PC-9 (cell line): ENCODE data around the gene HSPA12B. TPM values are rescaled to one million over a fixed set of nuclear protein-coding genes. Genes with fewer than 3 reads are reported as not detected.

Experiments
- BruUV-seq: library from RNA; stranded (reverse); fragments of 400-500 nt; replicated peaks from 2 replicates; lab custom pipeline; 2021; lab: Mats Ljungman, UMichigan
- CTCF ChIA-PET: fragments of 300-600 bp; sonication (Branson Sonifier 250); formaldehyde crosslinking; loops from one replicate; lab custom pipeline; 2022; ENCODE audit warnings: antibody characterized with exemption; lab: Charles Lee
- POLR2A ChIA-PET: fragments of 300-600 bp; sonication (Branson Sonifier 250); formaldehyde crosslinking; loops from one replicate; lab custom pipeline; 2022; ENCODE audit warnings: antibody characterized with exemption; ENCODE audit not compliant: unreplicated experiment; lab: Charles Lee
- DNase-seq, 2 experiments: peaks; one replicate each; pipeline versions ENCODE4 v3.0.0 to v3.0.0-alpha.2; 2015 to 2022; ENCODE audit warnings: mixed read lengths in 1 of 2
- H2AFZ ChIP-seq: fragments of 200-600 bp; sonication (generic); 2 replicates; pipeline ENCODE4 v1.8.1; 2017; ENCODE audit warnings: antibody characterized with exemption
- H3F3A ChIP-seq: fragments of 200-600 bp; sonication (generic); 2 replicates; pipeline ENCODE4 v1.8.1; 2017; ENCODE audit warnings: antibody characterized with exemption, mild to moderate bottlenecking, low read depth; ENCODE audit not compliant: insufficient read depth
- H3K27ac ChIP-seq: fragments of 200-600 bp; sonication (generic); 2 replicates; pipeline ENCODE4 v1.6.1; 2016; ENCODE audit warnings: mixed run types
- H3K27me3 ChIP-seq: fragments of 200-600 bp; sonication (generic); 2 replicates; pipeline ENCODE4 v1.6.1; 2016; ENCODE audit warnings: low read depth, mixed run types; ENCODE audit not compliant: insufficient read depth
- H3K36me3 ChIP-seq: fragments of 200-600 bp; sonication (generic); 2 replicates; pipeline ENCODE4 v1.6.1; 2016; ENCODE audit warnings: low read depth, mixed run types
- H3K4me1 ChIP-seq: fragments of 200-600 bp; sonication (generic); replicated peaks from 2 replicates; pipeline ENCODE4 v1.6.1; 2016; ENCODE audit warnings: mixed run types; ENCODE audit not compliant: insufficient read depth
- H3K4me2 ChIP-seq: fragments of 200-600 bp; sonication (generic); 2 replicates; pipeline ENCODE4 v1.6.1; 2017; ENCODE audit warnings: mixed run types
- H3K4me3 ChIP-seq: fragments of 200-600 bp; sonication (generic); 2 replicates; pipeline ENCODE4 v1.6.1; 2016; ENCODE audit warnings: mixed run types
- H3K79me2 ChIP-seq: fragments of 200-600 bp; sonication (generic); 2 replicates; pipeline ENCODE4 v1.6.1; 2017; ENCODE audit warnings: low read depth, mixed run types
- H3K9me2 ChIP-seq: fragments of 200-600 bp; sonication (generic); 2 replicates; pipeline ENCODE4 v1.8.1; 2017; ENCODE audit warnings: mild to moderate bottlenecking; ENCODE audit not compliant: insufficient read depth
- H3K9me3 ChIP-seq: fragments of 200-600 bp; sonication (generic); 2 replicates; pipeline ENCODE4 v1.8.1; 2016; ENCODE audit warnings: low read depth; ENCODE audit not compliant: insufficient read depth
- H4K20me1 ChIP-seq: fragments of 200-600 bp; sonication (generic); 2 replicates; pipeline ENCODE4 v1.8.1; 2017; ENCODE audit not compliant: insufficient read depth
- EZH2 ChIP-seq: fragments of 200-600 bp; sonication (generic); IDR thresholded peaks from 2 replicates; pipeline ENCODE4 v1.8.0; 2017; ENCODE audit warnings: antibody characterized with exemption, low read depth
- intact Hi-C: fragments of 100-400 bp; cut with micrococcal nuclease; formaldehyde crosslinking; loops from one replicate; pipeline ENCODE4 v1.10.0; 2022; ENCODE audit not compliant: unreplicated experiment
- total RNA-seq: library from RNA; stranded (reverse); gene quantifications from 2 replicates; pipeline ENCODE4 v1.2.3, GENCODE V29; 2021
- TF ChIP-seq, protein P1 (sequence below): fragments of 200-600 bp; sonication (generic); conservative IDR thresholded peaks from 2 replicates; pipeline ENCODE4 v1.6.1; 2017; ENCODE audit warnings: mixed run types, antibody characterized with exemption, mild to moderate bottlenecking, moderate library complexity

Gene HSPA12B
- total RNA-seq, 1 experiment from 2014 or later: not detected

DNA sequence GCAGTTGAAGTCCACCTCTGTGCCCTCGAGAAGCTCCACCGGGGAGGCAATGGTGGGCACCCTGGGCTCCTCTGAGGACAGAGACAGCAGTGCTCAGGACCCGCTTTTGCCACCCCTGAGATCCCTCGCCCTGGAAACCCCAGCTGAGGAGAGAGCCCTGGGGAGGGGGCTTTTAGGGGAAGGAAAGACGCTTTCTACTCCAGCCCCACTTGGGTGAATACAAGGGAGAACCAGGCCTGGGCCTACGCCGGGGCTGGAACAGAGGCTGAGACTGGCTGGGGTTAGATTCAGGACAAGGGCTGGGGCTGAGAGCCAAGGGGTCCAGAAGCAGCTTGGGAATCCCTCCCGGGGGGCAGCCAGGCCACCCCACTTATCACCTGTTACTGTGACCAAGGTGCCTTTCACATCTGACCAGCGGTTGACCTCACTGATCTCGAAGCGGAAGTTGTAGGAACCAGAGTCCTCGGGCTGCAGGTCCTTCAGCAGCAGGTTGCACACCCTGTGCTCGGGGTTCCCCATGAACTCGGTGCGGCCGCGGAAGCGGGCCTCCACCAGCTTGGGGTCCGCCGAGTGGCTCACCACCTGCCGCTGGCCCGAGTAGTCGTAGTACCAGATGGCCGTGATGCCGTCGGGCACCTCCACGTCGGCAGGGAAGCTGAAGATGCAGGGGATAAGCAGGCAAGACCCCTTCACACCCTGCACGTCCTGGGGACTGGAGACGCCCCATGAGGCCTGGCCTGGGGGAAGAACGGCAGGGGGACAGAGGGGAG lies 26.3 kb upstream of the HSPA12B start:
- no peak for DNase-seq

GRCh38 chr20:3706774-3707507 lies 25.5 kb upstream of the HSPA12B start:
- H3K27ac ChIP-seq: no peak overlapping the region
- H2AFZ ChIP-seq: no peak overlapping the region
- H3K4me1 ChIP-seq: no peaks in the 10 kb centered on the region
- H3K9me3 ChIP-seq: no peaks in the 10 kb centered on the region
- H3K4me2 ChIP-seq: no peak overlapping the region
- H3K9me2 ChIP-seq: no peaks in the 10 kb centered on the region
- ChIA-PET POLR2A (interaction anchor here (0.5 to 0.7 kb wide), 2 partner anchors 61 to 72 kb away, joined by 3 read pairs; partner anchors contain the start of gene ADISSP), CTCF (no interaction called here)
- no peaks in the 10 kb centered on the region for H4K20me1 ChIP-seq
- TF ChIP-seq, protein P1, sequence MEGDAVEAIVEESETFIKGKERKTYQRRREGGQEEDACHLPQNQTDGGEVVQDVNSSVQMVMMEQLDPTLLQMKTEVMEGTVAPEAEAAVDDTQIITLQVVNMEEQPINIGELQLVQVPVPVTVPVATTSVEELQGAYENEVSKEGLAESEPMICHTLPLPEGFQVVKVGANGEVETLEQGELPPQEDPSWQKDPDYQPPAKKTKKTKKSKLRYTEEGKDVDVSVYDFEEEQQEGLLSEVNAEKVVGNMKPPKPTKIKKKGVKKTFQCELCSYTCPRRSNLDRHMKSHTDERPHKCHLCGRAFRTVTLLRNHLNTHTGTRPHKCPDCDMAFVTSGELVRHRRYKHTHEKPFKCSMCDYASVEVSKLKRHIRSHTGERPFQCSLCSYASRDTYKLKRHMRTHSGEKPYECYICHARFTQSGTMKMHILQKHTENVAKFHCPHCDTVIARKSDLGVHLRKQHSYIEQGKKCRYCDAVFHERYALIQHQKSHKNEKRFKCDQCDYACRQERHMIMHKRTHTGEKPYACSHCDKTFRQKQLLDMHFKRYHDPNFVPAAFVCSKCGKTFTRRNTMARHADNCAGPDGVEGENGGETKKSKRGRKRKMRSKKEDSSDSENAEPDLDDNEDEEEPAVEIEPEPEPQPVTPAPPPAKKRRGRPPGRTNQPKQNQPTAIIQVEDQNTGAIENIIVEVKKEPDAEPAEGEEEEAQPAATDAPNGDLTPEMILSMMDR: no peak
- TF ChIP-seq EZH2: no peak
- peak; percentile 44 to 61 for DNase-seq
- H3F3A ChIP-seq: no peaks in the 10 kb centered on the region
- no peaks in the 10 kb centered on the region for H3K27me3 ChIP-seq
- no peak overlapping the region for H3K4me3 ChIP-seq
- intact Hi-C loops: no loop called here
- H3K36me3 ChIP-seq: no peaks in the 10 kb centered on the region
- no peaks in the 10 kb centered on the region for H3K79me2 ChIP-seq
- BruUV-seq: no TSS peak

More for the DNA sequence above, 26.3 kb upstream of the HSPA12B start:
- no peak overlapping the region for H3K27ac ChIP-seq
- H4K20me1 ChIP-seq: no peaks in the 10 kb centered on the region
- H3K27me3 ChIP-seq: no peaks in the 10 kb centered on the region
- no peak overlapping the region for H3K4me2 ChIP-seq
- H3K9me2 ChIP-seq: no peaks in the 10 kb centered on the region
- TF ChIP-seq, protein P1: no peak
- no peak for TF ChIP-seq EZH2
- no peak overlapping the region for H2AFZ ChIP-seq
- H3K4me1 ChIP-seq: no peaks in the 10 kb centered on the region
- H3F3A ChIP-seq: no peaks in the 10 kb centered on the region
- H3K79me2 ChIP-seq: no peaks in the 10 kb centered on the region
- no peaks in the 10 kb centered on the region for H3K9me3 ChIP-seq
- H3K36me3 ChIP-seq: no peaks in the 10 kb centered on the region
- BruUV-seq: no TSS peak
- intact Hi-C loops: no loop called here
- ChIA-PET CTCF (no interaction called here), POLR2A (no interaction called here)
- H3K4me3 ChIP-seq: no peak overlapping the region

DNA sequence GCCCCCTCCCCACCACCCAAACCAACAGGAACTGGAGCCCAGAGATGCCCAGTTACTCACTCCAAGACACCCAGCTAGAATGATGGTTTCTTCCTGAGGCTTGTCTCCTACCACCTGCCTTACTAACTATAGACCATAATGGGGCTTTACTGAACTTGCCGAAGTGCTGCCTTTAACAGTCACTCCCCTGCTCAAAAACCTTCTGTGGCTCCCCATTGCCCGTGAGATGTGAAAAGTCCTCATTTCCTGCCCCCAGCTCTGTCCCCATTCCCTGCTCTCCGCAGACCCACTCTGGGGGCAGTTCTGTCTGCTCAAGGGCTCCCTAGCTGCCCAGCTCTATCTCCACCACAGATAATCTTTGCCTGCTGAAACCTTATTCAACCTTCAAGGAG lies 25.0 kb upstream of the HSPA12B start:
- Histone ChIP-seq H3K27me3 (no peaks in the 10 kb centered on the region), H3F3A (no peaks in the 10 kb centered on the region), H3K27ac (no peak overlapping the region), H3K4me3 (no peak overlapping the region), H3K9me3 (no peaks in the 10 kb centered on the region), H3K9me2 (no peaks in the 10 kb centered on the region), H3K36me3 (no peaks in the 10 kb centered on the region), H4K20me1 (no peaks in the 10 kb centered on the region), H2AFZ (no peak overlapping the region), H3K4me1 (no peaks in the 10 kb centered on the region), H3K79me2 (no peaks in the 10 kb centered on the region), H3K4me2 (no peak overlapping the region)
- TF ChIP-seq, protein P1: no peak
- TF ChIP-seq EZH2: no peak
- no TSS peak for BruUV-seq
- DNase-seq: no peak
- POLR2A ChIA-PET: interaction anchor here (0.5 to 0.7 kb wide), 2 partner anchors 60 to 73 kb away, joined by 3 read pairs; partner anchors contain the start of gene ADISSP
- intact Hi-C loops: no loop called here
- CTCF ChIA-PET: interaction anchor here (0.7 kb wide), 1 partner anchor 11 kb away, joined by 7 read pairs; no protein-coding TSS in a partner anchor
